HG03342 (cell line): Measurements from ENCODE around the gene MTFMT.
A peak's percentile ranks its signal among the peaks of the same experiment; 100 is the strongest.
"Not testable (repeated sequence)": the region's sequence is repeated elsewhere in the genome, so short reads cannot be mapped to it uniquely, and the experiment has no call there.

Experiments used
- ATAC-seq: cut with Tn5 transposase; IDR thresholded peaks from one replicate; pipeline ENCODE4 v1.9.1; 2021; ENCODE audit warnings: mild to moderate bottlenecking, moderate library complexity; ENCODE audit not compliant: unreplicated experiment

Gene MTFMT

DNA sequence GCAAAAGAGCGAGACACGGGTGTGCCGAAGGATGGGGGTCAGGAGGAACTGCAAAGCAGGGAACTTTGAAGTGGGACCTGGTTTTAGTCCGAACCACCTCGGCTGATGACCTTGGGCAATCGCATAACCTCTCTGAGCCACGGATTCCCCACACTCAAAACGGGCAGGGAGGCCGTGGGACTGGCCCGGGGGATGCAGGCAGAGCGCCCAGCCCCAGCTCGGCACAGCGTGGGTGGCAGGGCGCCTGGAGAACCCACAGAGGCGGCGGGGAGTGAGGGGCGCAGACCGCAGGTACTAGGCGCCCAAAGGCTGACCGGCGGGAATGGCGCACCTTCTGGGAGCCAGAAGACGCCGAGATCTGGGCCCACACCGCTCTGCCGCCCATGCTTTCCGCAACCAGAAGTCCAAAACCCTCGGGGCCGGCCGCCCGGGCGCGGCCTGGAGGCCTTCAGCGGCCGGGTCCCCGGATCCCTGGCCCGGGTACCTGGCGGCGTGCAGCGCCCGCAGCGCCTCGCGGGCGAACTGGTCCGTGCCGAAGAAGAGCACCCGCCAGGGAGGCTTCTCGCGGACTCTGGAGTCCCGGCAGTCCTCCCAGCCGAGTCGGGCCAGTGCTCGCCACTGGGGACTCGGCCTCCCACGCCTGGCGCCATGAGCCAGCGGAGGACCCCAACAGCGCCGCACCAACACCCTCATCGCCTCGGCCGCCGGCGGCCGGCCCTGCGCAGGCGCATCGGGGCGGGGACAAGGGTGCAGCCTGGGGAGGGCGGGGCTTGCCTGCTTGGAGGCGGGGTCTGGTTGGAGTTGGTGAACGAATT lies at the start of gene MTFMT:
Gene MTFMT, minus strand, starts transcription at position 719 of the 815 bp plus-strand sequence. Its CDS starts 26 bp downstream, at position 693.
- ATAC-seq = peak; percentile 66

- ATAC-seq = no peak
Observed at GRCh38 chr15:65077981-65078352, 48.5 kb upstream of the MTFMT start.

GRCh38 chr15:65077291-65077980 lies 48.0 kb upstream of the MTFMT start:
- ATAC-seq = no peak

GRCh38 chr15:65076486-65077290 lies 47.2 kb upstream of the MTFMT start, which contains the start of gene KBTBD13:
Gene KBTBD13 (plus strand): TSS chr15:65076746. CDS start chr15:65076816, 70 bp downstream.
- ATAC-seq = no peak

DNA sequence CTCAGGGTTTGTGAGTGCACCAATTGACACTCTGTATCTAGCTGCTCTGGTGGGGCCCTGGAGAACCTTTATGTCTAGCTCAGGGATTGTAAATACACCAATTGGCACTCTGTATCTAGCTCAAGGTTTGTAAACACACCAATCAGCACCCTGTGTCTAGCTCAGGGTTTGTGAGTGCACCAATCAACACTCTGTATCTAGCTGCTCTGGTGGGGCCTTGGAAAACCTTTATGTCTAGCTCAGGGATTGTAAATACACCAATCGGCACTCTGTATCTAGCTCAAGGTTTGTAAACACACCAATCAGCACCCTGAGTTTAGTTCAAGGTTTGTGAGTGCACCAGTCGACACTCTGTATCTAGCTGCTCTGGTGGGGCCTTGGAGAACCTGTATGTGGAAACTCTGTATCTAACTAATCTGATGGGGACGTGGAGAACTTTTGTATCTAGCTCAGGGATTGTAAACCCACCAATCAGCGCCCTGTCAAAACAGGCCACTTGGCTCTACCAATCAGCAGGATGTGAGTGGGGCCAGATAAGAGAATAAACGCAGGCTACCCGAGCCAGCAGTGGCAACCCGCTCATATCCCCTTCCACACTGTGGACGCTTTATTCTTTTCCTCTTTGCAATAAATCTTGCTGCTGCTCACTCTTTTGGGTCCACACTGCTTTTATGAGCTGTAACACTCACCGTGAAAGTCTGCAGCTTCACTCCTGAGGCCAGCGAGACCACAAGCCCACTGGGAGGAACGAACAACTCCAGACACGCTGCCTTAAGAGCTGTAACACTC lies 46.4 kb upstream of the MTFMT start:
- not testable (repeated sequence) for ATAC-seq

DNA sequence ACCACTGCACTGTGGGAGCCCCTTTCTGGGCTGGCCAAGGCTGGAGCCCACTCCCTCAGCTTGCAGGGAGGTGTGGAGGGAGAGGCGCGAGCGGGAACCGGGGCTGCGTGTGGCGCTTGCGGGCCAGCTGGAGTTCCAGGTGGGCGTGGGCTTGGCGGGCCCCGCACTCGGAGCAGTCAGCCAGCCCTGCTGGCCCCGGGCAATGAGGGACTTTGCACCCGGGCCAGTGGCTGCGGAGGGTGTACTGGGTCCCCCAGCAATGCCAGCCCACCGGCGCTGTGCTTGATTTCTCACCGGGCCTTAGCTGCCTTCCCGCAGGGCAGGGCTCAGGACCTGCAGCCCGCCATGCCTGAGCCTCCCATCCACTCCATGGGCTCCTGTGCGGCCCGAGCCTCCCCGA lies 45.5 kb upstream of the MTFMT start:
- ATAC-seq = not testable (repeated sequence)

- ATAC-seq = no peak
Observed at GRCh38 chr15:65072617-65073016, 43.2 kb upstream of the MTFMT start.

GRCh38 chr15:65072027-65072426 lies 42.6 kb upstream of the MTFMT start:
- no peak for ATAC-seq

- ATAC-seq = no peak
Observed at GRCh38 chr15:65071381-65071811, 42.0 kb upstream of the MTFMT start.

DNA sequence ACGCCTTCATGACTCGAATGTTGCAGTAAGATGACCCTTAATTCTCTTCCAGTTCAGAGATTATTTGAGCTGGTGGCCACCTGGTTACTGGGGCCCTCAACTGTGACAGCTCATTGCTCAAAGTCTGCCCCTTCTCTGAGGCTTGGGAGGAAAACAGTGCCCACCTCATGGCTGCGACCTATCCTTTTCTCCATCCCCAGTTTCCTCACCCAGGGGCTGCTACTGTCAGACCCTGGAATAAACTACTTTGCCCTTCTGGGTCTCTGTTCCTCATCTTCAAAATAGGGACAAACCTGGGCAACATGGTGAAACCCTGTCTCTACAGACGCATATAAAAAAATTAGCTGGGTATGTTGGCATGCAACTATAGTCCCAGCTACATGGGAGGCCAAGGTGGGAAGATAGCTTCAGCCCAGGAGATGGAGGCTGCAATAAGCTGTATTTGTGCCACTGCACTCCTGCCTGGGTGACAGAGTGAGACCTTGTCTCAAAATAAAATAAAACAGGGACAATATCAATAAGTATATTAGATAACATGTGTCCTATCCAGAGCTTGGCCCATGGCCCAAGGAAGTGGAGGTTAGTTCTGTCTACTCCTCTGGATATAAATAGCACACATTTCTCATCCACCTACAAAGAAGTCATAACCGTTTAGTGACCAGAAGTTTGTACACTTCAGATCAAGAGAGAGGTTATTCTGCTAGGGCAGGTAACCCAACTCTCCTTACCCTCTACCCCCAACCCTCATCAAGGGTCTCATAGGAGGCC lies 40.5 kb upstream of the MTFMT start:
- no peak for ATAC-seq

DNA sequence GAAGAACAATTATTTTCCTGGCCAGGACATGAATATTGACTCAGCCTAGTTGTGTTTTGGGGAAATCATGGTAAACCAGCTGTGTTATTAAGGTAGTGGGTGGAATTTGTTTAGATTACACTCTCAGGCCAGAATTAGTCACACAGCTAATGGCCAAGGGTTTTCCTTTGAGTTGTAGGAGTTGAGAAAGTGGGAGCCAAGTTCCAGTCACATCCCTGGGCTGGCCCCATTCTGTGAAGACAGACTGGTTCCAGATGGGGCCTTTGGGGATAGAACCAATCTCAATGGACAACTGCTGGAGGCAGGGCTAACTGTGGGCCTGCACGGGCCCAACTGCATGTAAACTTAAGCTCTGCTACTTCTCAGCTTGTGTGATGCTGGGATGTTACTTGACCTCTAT lies 39.7 kb upstream of the MTFMT start:
- no peak for ATAC-seq

DNA sequence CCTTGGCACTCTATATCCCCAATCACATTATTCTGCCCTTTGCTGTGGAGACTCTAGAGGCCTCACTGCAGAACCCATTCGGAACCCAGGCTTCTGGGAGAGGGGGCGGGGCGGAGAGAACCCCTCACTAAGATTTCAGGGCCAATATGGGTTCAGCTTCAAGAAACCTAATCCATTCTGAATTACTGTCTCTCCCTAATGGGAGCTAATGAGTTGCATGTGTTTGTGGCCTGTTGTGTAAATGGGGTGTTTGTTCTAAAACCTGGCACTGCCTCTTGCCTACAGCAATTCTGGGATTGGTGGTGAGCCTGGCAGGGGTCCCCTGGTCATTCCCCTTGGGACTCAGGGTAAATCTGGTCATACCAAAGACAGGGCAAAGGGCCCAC lies 39.0 kb upstream of the MTFMT start:
- no peak for ATAC-seq

DNA sequence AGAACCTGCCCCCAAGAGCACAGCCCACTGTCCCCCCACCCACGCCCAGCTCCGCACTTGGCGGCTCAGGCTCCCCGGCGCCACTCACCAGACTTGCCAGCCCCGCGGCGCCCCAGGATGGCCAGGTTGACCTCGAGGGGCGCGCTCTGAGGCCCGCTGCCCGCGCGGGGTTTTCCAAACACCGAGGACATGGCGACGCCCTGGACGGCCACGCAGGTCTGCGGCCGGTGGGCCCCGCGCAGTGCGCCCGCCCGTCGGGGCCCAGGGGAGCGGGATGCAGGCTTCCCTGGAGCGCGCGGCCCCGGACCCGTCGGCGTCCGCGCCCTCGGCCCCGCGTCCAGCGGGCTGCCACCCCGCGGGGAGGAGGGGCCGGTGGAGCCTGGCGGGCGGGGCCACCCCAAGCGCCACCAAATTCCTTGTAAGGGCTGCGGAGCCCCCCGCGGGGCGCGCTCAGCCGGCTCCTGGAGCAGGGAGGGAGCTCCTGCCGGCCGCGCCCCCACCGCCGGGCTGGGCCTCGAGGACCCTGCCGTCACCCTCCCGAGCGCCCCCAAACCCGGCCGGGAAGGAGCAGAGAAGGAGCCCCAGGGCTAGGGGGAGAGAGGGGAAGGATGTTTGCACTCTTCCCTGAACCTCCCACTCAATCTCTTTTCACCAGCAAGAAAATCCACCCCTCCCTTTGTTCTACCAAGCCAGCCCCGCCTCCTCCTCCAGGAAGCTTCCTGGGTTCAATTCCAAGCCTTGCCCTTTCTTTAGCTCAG lies 38.4 kb upstream of the MTFMT start, which contains the start of gene RASL12:
Gene RASL12, minus strand, starts transcription at position 347 of the 758 bp plus-strand sequence. Its CDS starts 156 bp downstream, at position 191.
- ATAC-seq = no peak

- no peak for ATAC-seq
Observed at GRCh38 chr15:65067317-65067644, 37.8 kb upstream of the MTFMT start.

DNA sequence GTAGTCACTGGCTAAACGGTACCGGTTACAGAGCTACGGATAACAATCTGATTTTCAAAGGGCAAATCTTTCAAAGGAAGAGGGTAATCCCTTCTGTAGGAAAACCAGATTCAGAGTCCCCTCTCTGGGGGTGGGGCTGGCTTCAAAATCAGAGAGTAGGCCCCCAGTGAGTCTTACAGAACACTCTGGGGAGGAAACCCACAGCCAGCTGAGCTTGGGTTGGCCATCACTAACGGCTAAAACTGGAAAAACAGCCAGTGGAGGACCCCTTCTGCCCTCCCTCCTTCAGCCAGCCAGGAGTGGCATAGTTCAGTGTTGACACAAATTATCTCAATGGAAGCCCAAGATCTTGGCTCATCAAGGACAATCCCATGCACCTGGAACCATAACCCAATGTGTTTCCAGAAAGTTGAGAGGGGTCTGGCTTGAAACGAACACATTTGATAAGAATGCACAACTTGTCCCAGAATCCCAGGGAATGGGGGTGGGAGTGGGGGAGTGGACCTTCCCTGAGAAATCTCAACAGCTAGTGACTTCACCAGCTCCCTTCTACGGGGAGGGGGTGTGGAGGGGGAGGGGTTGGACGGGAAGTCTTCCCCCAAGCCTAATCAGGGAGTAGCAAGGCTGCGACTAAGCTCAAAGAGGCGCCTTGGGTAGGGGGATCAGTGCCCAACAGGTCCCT lies 37.3 kb upstream of the MTFMT start:
- no peak for ATAC-seq

DNA sequence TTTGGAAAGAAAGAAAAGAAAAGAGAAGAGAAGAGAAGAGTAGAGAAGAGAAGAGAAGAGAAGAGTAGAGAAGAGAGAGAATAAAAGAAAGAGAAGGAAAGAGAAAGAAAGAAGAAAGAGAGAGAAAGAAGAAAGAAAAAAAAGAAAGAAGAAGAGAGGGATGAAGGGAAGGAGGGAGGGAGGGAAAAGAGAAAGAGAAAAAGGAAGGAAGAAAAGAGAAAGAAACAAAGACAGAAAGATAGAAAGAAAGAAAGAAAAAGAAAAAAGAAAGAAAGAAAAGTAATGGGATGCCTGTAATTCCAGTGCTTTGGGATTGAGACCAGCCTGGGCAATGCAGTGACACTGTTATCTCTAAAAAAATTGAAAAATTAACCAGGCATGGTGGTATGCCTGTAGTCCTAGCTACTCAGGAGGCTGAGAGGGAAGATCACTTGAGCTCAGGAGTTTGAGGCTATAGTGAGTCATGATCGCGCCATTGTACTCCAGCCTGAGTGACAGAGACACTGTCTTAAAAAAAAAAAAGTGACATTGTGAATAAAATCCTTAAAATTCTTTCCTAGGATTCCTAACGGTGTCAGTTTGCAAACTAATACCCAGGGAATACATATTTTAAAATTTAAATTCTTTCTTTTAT lies 36.7 kb upstream of the MTFMT start:
- no peak for ATAC-seq

GRCh38 chr15:65062726-65063125 lies 33.3 kb upstream of the MTFMT start:
- no peak for ATAC-seq

- no peak for ATAC-seq
Observed at GRCh38 chr15:65062061-65062460, 32.6 kb upstream of the MTFMT start.
